ENCODE results near the gene IQSEC3. TPM values are rescaled to one million over a fixed set of nuclear protein-coding genes. Genes with fewer than 3 reads are reported as not detected.

Gene IQSEC3
- total RNA-seq, 4 donors from 2014 or later, result 0.02 to 0.36 (median 0.07) TPM

DNA sequence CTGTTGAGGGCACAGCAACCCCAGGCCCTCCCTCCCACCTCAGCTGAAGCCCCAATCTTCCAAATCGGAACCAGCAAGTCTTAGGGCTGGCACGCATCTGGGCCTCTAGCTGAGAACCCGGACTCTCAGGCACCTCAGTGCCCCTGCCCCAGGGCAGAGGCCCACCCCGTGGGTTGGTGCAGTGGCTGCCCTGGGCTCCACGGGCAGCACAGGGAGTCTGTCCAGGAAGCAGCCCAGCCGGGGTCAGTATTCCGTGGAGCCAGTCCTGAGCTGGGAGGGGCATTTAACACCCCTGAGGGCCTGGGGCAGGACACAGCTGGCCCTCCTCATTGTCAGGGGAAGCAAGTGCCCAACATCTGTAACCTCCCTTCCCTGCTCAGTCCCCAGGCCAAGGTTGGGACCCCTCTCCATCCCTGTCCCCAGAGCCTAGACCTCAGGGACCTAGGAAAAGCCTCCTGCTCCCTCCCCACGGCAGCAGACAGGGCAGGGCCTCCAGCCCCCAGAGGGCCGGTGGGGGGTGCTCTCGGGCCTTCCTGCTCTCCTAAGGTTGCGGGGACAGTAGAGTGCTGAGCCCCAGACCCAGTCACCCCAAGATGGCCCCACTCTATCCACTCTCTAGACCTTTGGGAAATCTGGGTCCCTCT lies 110.9 kb downstream of the IQSEC3 start:
- intact Hi-C loops (cut with DNase I; ENCODE audit: low total_unique reads), result no loop called here
- H3K4me1 ChIP-seq, result peaks cover 31 to 46% of the 10 kb centered on the region in 2 donors
- in situ Hi-C loops (cut with MboI; ENCODE audit: low sequenced_read_pairs in 4 of 4), result no loop called here
- H3K27ac ChIP-seq, result peak overlapping the region; percentile 54 to 71 (median 58)
- ATAC-seq (no peak), DNase-seq (no peak)
- H3K9me3 ChIP-seq, result no peaks in the 10 kb centered on the region
- H3K4me3 ChIP-seq, result no peak overlapping the region
- TF ChIP-seq POLR2A (IDR thresholded peaks at IDR 0.05), result no peak
- TF ChIP-seq, protein P1, sequence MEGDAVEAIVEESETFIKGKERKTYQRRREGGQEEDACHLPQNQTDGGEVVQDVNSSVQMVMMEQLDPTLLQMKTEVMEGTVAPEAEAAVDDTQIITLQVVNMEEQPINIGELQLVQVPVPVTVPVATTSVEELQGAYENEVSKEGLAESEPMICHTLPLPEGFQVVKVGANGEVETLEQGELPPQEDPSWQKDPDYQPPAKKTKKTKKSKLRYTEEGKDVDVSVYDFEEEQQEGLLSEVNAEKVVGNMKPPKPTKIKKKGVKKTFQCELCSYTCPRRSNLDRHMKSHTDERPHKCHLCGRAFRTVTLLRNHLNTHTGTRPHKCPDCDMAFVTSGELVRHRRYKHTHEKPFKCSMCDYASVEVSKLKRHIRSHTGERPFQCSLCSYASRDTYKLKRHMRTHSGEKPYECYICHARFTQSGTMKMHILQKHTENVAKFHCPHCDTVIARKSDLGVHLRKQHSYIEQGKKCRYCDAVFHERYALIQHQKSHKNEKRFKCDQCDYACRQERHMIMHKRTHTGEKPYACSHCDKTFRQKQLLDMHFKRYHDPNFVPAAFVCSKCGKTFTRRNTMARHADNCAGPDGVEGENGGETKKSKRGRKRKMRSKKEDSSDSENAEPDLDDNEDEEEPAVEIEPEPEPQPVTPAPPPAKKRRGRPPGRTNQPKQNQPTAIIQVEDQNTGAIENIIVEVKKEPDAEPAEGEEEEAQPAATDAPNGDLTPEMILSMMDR (IDR thresholded peaks at IDR 0.05 in 4 of 5, conservative IDR thresholded peaks at IDR 0.05 in 1 of 5), result no peak
- H3K27me3 ChIP-seq, result no peaks in the 10 kb centered on the region
- no peaks in the 10 kb centered on the region for H3K36me3 ChIP-seq

DNA sequence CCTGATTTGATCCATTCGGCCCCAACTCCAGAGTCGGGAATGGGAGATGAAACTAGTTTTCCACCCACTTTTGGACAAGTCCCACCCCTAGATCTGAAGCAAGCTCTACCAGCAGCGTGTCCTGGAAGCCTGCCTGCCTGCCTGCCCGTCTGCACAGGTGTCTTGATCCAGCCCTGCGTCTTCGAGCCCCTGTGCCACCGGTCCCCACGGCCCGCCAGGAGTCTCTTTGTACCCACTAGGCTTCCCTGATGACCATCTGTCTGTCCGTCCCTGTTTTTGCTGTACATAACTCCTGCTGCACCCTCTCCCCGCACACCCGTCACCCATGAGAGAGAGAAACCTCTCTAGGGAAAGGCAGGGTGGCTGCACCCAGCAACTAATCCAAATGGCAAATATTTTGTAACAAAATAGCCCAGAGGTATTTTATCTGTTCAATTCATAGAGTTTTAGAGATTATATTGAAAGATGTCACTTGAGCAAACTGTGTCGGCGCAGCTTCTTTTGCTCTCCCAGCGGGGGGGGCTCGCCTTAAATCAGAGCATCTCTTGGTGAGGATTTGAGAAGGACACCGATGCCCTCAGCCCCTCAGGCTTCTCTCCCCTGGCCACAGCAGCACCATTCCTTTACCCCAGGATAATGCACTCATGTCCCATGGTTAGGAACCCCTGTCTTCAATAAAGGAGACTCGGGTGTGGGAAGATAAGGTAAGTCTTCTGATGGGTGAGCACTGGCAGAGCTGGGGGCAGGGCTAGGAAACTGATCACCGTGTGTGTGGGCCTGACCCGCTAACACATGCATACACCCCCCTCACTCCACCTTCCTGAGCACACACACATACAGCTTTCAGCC lies 111.6 kb downstream of the IQSEC3 start:
- ATAC-seq (no peak), DNase-seq (no peak)
- no peaks in the 10 kb centered on the region for H3K36me3 ChIP-seq
- in situ Hi-C loops (cut with MboI; ENCODE audit: low sequenced_read_pairs in 4 of 4), result no loop called here
- no peaks in the 10 kb centered on the region for H3K9me3 ChIP-seq
- H3K27me3 ChIP-seq, result no peaks in the 10 kb centered on the region
- intact Hi-C loops (cut with DNase I; ENCODE audit: low total_unique reads), result no loop called here
- no peak for TF ChIP-seq POLR2A (IDR thresholded peaks at IDR 0.05)
- TF ChIP-seq, protein P1 (IDR thresholded peaks at IDR 0.05 in 4 of 5, conservative IDR thresholded peaks at IDR 0.05 in 1 of 5), result no peak
- H3K27ac ChIP-seq, result peak overlapping the region; percentile 54 to 71 (median 64)
- no peak overlapping the region for H3K4me3 ChIP-seq
- peaks cover 29 to 41% of the 10 kb centered on the region in 2 donors for H3K4me1 ChIP-seq

DNA sequence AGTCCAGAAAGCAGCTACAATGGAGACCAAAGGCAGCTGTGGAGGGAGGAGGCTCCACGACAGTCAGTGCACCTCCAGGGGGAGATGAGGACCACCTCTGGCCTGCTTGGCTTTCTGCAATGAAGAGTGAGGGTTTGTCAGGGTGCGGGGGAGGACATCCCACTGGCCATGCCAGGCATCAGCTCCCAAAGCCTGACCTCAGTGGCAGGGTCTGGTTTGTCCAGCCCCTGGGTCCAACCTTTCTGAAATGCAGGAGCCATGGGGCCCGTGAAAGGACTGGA lies 112.2 kb downstream of the IQSEC3 start:
- in situ Hi-C loops (cut with MboI; ENCODE audit: low sequenced_read_pairs in 4 of 4), result no loop called here
- intact Hi-C loops (cut with DNase I; ENCODE audit: low total_unique reads), result no loop called here
- no peaks in the 10 kb centered on the region for H3K36me3 ChIP-seq
- no peak for DNase-seq
- peak overlapping the region; percentile 42 to 71 (median 64) for H3K27ac ChIP-seq
- peaks cover 29 to 41% of the 10 kb centered on the region in 2 donors for H3K4me1 ChIP-seq
- TF ChIP-seq POLR2A (IDR thresholded peaks at IDR 0.05), result no peak
- TF ChIP-seq, protein P1 (IDR thresholded peaks at IDR 0.05 in 4 of 5, conservative IDR thresholded peaks at IDR 0.05 in 1 of 5), result no peak
- peaks cover 0 to 4% (median 0%) of the 10 kb centered on the region in 3 donors for H3K27me3 ChIP-seq
- ATAC-seq, result no peak
- no peak overlapping the region for H3K4me3 ChIP-seq
- H3K9me3 ChIP-seq, result no peaks in the 10 kb centered on the region

DNA sequence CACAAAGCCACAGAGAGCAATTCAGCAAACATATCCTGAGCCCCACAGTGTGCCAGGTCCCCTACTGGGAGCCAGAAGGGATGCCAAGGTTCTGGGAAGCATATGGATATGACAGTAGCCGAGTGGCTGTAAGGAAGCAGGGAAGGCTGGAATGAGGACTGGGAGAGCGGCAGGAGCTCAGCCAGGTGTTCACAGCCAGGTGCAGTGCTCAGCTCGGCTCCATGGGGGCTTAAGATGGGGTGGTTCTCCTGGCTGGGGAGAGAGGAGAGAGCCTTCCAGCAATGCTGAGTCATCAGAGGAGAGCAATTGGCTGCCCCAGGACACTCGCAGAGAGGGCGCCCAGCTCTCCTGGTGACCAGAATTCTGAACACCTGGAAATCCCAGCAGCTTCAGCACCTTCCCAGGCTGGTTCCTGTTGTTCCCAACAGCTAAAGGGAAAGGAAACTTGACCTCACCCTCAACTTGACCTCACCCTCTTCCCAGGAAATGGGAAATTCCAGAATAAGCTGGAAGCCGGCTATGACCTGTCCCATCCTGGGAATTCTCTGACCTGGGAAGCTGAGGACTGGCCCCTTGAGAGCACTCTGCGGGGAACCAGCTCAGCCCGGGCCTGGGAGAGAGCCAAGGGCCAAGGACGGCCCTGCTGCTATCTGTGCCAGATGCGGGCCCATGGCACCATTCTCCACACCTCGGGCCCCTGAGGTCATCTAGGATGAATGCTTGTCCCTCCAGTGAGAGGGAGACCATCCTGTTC lies 112.7 kb downstream of the IQSEC3 start:
- H3K36me3 ChIP-seq, result no peaks in the 10 kb centered on the region
- H3K9me3 ChIP-seq, result no peaks in the 10 kb centered on the region
- in situ Hi-C loops (cut with MboI; ENCODE audit: low sequenced_read_pairs in 4 of 4) (no loop called here), intact Hi-C loops (cut with DNase I; ENCODE audit: low total_unique reads) (no loop called here)
- H3K4me1 ChIP-seq, result peaks cover 26 to 41% of the 10 kb centered on the region in 2 donors
- no peak for ATAC-seq
- peak overlapping the region; percentile 60 to 71 (median 66) for H3K27ac ChIP-seq
- no peak for DNase-seq
- H3K27me3 ChIP-seq, result peaks cover 0 to 4% (median 0%) of the 10 kb centered on the region in 3 donors
- no peak overlapping the region for H3K4me3 ChIP-seq
- TF ChIP-seq, protein P1 (IDR thresholded peaks at IDR 0.05 in 4 of 5, conservative IDR thresholded peaks at IDR 0.05 in 1 of 5), result no peak
- TF ChIP-seq POLR2A (IDR thresholded peaks at IDR 0.05), result no peak
